ENCODE data around the gene ERCC2. TPM values are rescaled to one million over a fixed set of nuclear protein-coding genes. Genes with fewer than 3 reads are reported as not detected.
A peak's percentile ranks its signal among the peaks of the same experiment; 100 is the strongest.

The ERCC2 gene
- total RNA-seq, 6 donors from 2014 or later, result 7.4 to 19.1 (median 13.0) TPM

GRCh38 chr19:45306518-45307027, 63.8 kb downstream of the ERCC2 start:
- H3K9me3 ChIP-seq, result no peaks in the 10 kb centered on the region
- H3K27ac ChIP-seq, result no peak overlapping the region
- peaks cover 0 to 6% (median 3%) of the 10 kb centered on the region in 4 donors for H3K36me3 ChIP-seq
- TF ChIP-seq POLR2AphosphoS5 (IDR thresholded peaks at IDR 0.05) (no peak), POLR2A (IDR thresholded peaks at IDR 0.05) (no peak), EP300 (IDR thresholded peaks at IDR 0.05) (no peak)
- no peaks in the 10 kb centered on the region for H3K27me3 ChIP-seq
- DNase-seq (peak in 1 of 2 donors; percentile 33), ATAC-seq (ENCODE audit: low FRiP score in 2 of 2) (no peak)
- no peak overlapping the region for H3K4me3 ChIP-seq
- WGBS, 2 donors, result 70 to 76% methylated on average over 17 to 18 of the region's 18 CpGs
- no peaks in the 10 kb centered on the region for H3K4me1 ChIP-seq

DNA sequence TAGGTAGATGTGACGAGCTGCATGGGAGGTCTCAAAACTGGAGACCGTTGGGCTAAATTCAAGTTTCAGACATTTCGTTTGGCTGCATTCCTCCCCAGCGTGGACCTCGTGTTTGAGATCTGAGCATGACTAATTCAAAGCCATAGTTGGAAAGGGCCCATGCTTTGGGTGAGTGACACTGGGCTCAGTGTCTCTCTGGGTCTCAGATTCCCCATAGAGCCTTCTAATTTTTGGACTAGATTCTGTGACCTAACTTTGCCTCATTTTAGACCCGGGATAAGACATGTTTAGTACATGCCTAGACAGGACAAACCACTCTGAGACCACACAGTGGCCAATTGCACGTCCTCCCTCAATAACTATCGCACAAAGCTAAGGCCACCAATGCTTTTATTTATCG, 64.3 kb downstream of the ERCC2 start:
- WGBS, 2 donors, result 59 to 60% methylated on average over 9 of the region's 9 CpGs
- no peak for TF ChIP-seq POLR2A (IDR thresholded peaks at IDR 0.05)
- TF ChIP-seq, protein P1, sequence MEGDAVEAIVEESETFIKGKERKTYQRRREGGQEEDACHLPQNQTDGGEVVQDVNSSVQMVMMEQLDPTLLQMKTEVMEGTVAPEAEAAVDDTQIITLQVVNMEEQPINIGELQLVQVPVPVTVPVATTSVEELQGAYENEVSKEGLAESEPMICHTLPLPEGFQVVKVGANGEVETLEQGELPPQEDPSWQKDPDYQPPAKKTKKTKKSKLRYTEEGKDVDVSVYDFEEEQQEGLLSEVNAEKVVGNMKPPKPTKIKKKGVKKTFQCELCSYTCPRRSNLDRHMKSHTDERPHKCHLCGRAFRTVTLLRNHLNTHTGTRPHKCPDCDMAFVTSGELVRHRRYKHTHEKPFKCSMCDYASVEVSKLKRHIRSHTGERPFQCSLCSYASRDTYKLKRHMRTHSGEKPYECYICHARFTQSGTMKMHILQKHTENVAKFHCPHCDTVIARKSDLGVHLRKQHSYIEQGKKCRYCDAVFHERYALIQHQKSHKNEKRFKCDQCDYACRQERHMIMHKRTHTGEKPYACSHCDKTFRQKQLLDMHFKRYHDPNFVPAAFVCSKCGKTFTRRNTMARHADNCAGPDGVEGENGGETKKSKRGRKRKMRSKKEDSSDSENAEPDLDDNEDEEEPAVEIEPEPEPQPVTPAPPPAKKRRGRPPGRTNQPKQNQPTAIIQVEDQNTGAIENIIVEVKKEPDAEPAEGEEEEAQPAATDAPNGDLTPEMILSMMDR (IDR thresholded peaks at IDR 0.05), result no peak
- no peak for TF ChIP-seq POLR2AphosphoS5 (IDR thresholded peaks at IDR 0.05)
- no peak for TF ChIP-seq EP300 (IDR thresholded peaks at IDR 0.05)

DNA sequence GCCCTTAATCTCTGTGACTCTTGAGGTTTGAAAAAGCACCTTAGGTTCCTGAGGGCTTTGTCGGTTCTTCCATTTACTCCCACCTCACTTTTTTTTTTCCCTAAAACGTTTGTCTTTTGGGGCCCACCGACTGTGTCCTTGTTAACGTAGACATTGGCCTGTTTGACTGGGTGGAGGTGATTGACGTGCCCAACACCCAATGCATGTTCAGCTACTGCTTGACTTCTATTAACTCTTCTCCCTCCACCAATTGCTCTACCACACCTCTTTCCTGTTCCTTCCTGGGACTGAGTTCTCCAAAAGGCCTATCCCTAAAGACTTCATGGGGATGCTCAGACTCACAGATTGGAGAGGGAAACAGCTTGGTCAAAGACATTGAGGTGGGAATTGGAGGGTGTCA, 65.0 kb downstream of the ERCC2 start:
- Histone ChIP-seq H3K4me3 (no peak overlapping the region), H3K4me1 (no peaks in the 10 kb centered on the region), H3K36me3 (peaks cover 0 to 6% (median 5%) of the 10 kb centered on the region in 4 donors), H3K27ac (no peak overlapping the region), H3K9me3 (no peaks in the 10 kb centered on the region), H3K27me3 (no peaks in the 10 kb centered on the region)
- no peak for DNase-seq
- no peak for ATAC-seq (ENCODE audit: low FRiP score in 2 of 2)
- TF ChIP-seq POLR2AphosphoS5 (IDR thresholded peaks at IDR 0.05) (no peak), EP300 (IDR thresholded peaks at IDR 0.05) (no peak), POLR2A (IDR thresholded peaks at IDR 0.05) (no peak)
- TF ChIP-seq, protein P1 (IDR thresholded peaks at IDR 0.05), result no peak
- WGBS, 2 donors, result 18 to 26% methylated on average over 5 of the region's 5 CpGs

More for the DNA sequence above, 64.3 kb downstream of the ERCC2 start:
- ATAC-seq (ENCODE audit: low FRiP score in 2 of 2) (no peak), DNase-seq (no peak)
- Histone ChIP-seq H3K9me3 (no peaks in the 10 kb centered on the region), H3K27me3 (no peaks in the 10 kb centered on the region), H3K27ac (no peak overlapping the region), H3K4me1 (no peaks in the 10 kb centered on the region), H3K4me3 (no peak overlapping the region), H3K36me3 (peaks cover 0 to 6% (median 3%) of the 10 kb centered on the region in 4 donors)

- 42 to 61% methylated on average over 2 to 4 of the region's 4 CpGs for WGBS, 2 donors
- Histone ChIP-seq H3K9me3 (no peaks in the 10 kb centered on the region), H3K27ac (no peak overlapping the region), H3K4me3 (no peak overlapping the region), H3K27me3 (no peaks in the 10 kb centered on the region), H3K36me3 (peaks cover 0 to 7% (median 6%) of the 10 kb centered on the region in 4 donors), H3K4me1 (no peaks in the 10 kb centered on the region)
- ATAC-seq (ENCODE audit: low FRiP score in 2 of 2) (no peak), DNase-seq (no peak)
- TF ChIP-seq, protein P1 (IDR thresholded peaks at IDR 0.05), result no peak
- no peak for TF ChIP-seq POLR2A (IDR thresholded peaks at IDR 0.05)
- TF ChIP-seq POLR2AphosphoS5 (IDR thresholded peaks at IDR 0.05), result no peak
- TF ChIP-seq EP300 (IDR thresholded peaks at IDR 0.05), result no peak
These were observed 65.4 kb downstream of the ERCC2 start for GRCh38 chr19:45305007-45305406.

DNA sequence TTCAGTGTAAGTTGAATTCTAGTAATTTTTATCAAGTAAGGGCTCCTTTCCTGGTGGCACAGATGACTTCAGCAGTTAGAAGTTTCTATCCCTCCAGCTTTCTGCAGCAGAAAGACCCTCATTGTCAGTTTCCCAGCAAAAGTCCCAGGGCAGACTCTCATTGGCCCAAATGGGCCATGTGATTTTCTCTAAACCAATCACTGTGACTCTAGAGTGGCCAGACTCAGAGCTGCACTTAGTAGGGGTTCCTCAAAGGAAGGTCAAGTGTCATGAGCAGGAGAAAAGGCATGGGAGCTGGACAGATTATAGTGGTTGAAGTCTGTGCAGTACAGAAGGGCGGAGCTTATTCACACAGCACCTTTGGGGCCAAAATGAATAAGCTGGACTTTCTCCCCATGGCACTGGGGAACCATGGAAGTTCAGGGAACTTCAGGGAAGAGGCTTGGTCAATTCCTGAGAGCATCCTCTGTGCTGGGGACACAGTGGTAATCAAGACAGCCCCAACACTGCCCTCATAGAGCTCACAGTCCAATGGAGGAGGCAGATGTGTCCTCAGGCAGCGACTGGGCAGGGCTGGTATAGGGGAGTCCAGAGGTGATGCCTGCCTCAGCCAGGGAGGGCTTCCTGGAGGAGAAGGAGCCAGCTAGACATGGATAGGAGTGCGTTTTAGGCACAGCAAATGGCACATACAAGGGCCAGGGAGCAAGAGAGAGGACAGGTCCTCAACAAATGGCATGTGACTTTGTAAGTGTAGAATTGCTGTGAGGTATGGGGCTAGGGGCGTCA, 66.0 kb downstream of the ERCC2 start:
- H3K9me3 ChIP-seq, result no peaks in the 10 kb centered on the region
- H3K36me3 ChIP-seq, result peaks cover 0 to 13% (median 9%) of the 10 kb centered on the region in 4 donors
- no peaks in the 10 kb centered on the region for H3K27me3 ChIP-seq
- DNase-seq, result no peak
- H3K27ac ChIP-seq, result no peak overlapping the region
- ATAC-seq (ENCODE audit: low FRiP score in 2 of 2), result no peak
- no peak for TF ChIP-seq EP300 (IDR thresholded peaks at IDR 0.05)
- no peak for TF ChIP-seq POLR2A (IDR thresholded peaks at IDR 0.05)
- TF ChIP-seq POLR2AphosphoS5 (IDR thresholded peaks at IDR 0.05), result no peak
- TF ChIP-seq, protein P1 (IDR thresholded peaks at IDR 0.05), result no peak
- H3K4me3 ChIP-seq, result no peak overlapping the region
- no peaks in the 10 kb centered on the region for H3K4me1 ChIP-seq
- WGBS, 2 donors, result 59 to 71% methylated on average over 3 to 4 of the region's 4 CpGs

Measured in upper lobe of left lung (tissue), 6 donors.